Hippocampal formation (tissue), 2 donors: Measurements from ENCODE around the gene ARHGEF4.

Experiments used
- DNase-seq, 2 donors: peaks; one replicate each; lab custom pipeline; 2025; lab: John Stamatoyannopoulos, UW

Gene ARHGEF4, protein sequence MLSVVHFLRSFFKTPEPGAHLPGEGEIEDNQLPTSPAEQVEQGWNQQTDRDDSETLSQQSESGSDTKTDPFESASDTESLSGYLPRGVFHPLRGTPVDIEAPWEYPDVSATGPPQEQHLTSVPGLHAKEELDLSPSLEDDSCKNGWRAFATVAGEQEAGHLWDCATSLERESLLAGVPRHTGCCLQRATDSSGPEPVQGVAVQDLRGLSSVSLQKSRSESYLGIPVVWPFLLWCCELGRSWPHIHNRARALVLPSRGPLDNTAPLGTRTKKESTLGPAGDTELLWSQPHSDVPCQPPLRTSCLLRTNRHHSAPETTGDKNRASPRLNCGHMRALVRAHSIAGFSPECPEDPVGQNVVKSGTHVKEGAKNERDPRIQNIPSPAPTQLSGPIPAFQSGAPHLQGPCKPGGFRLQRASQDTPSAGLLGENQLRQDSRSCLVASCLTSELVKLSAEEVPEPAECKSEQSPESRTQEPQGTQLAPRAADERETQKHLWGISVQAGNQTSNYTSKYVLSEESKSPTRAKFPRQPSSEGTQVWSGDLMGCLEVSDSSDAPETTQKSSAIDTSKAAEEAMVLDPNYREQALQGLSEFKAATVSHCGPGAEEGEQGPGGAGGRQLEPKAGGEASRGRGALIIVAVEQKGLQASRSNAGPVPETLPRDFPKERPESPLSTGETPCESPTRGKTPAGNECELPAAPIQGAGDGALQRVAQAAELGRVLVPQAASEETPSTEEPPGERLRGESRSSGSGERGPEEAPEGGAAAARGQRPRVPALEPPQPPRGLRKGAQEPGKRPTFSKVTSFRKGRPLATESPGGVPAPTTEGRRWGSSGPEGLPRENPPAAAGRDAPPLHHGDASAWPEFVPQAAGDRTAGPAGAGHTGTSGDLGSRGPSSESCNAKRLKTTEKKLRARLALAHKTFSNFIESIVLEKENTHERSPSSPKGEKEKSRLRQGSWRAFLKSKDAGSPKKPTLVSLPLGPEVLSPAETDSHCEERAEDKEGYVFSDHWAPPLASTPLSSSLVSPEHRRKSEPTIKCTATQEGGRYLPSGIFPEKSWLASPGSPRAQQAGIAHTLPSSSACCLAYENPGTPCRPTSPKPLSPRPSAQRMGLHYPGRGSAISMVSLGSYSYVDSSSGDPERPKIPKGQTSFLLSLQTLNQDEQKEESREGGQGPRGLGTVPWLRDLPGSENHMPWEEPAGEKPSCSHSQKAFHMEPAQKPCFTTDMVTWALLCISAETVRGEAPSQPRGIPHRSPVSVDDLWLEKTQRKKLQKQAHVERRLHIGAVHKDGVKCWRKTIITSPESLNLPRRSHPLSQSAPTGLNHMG (N-terminal part only)

DNA sequence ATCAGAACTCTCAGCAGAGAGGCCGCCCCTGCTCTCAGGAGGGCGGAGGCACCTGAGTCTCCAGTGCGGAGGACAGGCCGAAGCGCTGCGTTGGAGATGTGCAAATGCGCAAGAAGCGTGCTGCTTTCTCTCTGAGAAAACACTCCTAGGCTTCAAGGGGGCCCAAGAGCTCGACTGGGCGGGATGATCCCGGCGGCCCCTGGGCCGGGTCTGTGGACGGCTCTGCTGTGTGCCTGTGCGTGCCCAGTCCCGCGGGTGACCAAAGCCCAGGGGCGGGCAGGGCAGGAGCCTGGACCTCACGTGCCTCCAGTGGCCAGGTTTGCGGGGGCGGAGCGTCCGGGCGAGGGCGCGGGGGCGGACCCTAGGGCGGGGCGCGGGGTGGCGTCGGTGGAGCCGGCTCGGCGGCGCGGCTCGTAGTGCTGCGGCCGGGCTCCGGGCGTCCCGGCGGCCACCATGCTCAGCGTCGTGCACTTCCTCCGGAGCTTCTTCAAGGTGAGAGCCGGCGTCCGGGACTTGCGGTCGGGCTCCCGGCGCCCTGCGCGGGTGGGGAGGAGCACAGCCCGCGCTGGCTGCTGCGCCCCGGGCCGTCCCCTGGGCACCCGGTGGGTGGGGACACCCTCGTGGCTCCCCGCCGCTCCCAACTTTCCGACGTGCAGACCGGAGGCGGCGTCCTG, at the start of gene ARHGEF4:
Gene ARHGEF4 (plus strand): TSS at position 414 of the 674 bp plus-strand sequence. CDS start 40 bp downstream, at position 454.
- DNase-seq: peak in 1 of 2 donors; percentile 36

DNA sequence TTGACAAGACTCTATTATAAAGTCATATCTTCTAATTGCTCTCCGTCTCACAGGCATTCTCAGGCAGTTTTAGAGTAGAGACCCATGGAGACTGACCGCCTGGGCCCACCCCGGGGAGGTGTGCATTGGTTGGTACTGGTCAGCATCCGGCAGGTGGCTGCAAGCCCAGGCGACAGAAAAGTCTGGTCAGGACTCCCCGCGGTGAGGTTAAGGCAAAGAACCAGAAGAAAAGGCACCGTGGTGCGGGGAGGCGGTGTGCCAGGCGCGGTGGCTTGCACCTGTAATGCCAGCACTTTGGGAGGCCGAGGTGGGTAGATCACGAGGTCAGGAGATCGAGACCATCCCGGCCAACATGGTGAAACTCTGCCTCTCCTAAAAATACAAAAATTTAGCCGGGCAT, 48.9 kb upstream of the ARHGEF4 start:
- DNase-seq: no peak

DNA sequence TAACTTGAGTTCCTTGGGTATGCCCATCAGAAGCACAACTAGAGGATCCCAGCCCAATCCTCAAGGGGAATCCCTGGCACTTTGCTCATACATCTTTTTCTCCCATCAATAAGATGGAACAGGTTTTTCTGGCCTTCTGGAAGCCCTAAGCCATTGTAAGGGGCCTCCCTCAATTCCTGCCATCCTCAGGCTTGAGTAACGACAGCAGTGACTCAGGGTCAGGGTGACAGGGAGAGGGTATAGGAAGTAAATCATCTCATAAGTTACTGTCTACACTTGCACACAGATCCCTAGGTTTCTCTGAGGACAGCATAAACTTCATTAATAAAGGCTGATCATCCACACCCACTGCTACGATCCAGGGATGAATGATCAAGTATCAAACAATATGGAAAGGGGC, 46.4 kb upstream of the ARHGEF4 start:
- no peak for DNase-seq

GRCh38 chr2:130790804-130791616, 45.7 kb upstream of the ARHGEF4 start:
- no peak for DNase-seq

DNA sequence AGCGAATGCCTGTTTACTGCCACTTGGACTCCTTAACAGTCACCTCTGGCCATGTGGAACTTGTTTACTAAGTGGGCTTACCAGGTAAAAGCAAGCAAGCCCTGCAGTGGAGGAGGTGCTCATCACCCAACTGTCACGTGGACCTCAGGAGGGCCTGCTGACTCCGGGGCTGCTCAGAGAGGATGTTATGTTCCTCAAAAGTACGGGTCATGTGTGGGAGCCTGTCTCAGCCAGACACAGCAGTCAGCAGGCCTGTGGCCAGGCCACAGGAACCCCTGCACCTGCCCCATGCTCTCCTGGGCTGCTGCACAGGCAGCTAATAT, 45.1 kb upstream of the ARHGEF4 start:
- peak in 1 of 2 donors; percentile 21 for DNase-seq

DNA sequence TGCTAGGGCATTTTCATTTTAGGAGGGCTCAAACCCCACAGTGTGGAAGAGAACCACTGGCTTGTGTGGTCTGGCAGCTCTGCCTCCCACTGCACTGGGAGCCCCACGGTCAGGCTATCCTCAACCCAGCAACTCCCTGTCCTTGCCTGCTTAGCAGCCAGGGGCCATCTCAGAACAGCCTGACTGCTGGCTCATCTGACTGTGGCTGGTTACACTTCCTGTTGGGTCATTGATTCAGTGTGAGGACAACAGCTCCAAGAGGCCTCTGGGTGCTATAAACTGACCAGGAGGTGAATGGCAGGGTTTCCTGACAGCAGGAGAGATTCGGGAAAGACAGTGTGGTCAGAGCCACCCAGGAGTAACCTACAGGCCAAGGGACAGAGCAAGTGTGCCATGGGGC, 41.3 kb upstream of the ARHGEF4 start:
- DNase-seq: no peak

GRCh38 chr2:130796290-130796689, 40.4 kb upstream of the ARHGEF4 start:
- no peak for DNase-seq

DNA sequence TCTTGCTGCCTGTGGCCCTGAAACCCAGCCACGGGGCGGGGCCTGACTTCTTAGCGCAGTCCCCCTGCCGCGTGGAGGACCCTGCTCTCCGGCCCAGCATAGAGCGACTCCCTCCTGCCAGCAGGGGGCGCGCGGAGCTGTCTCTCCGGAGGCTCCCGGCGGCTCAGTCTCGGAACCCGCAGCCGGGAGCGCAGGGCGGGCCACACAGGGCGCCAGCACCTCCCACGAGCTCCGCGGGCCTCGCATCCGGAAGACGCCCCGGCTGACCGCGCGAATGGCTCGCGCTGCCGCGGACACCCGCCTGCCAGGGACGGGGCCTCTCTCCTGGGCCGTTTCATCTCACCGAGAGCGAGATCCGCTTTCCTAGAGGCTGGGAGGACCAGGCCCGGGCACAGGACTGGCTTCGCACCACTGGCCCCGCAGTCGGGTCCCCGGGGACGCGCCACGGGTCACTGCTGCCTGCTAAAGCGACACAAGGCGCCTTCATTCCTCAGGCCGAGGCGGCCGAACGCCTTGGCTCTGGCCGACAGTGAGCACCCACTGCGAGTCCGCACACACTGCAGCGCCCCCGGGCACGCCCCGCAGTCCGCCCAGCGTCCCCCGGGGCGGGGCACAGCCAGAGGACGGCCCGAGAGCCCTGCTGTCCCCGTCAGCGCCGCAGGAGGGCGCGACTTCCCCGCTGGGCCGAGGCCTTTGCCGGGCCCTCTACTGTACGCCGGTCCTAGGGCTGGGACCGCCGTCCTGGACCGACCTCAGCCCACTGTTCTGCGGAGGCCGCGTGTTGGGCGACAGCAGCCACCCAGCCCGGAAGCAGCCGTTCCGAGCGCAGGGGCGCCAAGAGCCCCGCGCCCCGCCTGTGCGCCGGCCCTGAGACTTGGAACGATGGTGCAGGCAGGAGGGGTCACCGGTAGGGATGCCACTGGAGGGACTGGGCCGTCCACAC, 39.0 kb upstream of the ARHGEF4 start:
- peak; percentile 85 to 86 for DNase-seq

DNA sequence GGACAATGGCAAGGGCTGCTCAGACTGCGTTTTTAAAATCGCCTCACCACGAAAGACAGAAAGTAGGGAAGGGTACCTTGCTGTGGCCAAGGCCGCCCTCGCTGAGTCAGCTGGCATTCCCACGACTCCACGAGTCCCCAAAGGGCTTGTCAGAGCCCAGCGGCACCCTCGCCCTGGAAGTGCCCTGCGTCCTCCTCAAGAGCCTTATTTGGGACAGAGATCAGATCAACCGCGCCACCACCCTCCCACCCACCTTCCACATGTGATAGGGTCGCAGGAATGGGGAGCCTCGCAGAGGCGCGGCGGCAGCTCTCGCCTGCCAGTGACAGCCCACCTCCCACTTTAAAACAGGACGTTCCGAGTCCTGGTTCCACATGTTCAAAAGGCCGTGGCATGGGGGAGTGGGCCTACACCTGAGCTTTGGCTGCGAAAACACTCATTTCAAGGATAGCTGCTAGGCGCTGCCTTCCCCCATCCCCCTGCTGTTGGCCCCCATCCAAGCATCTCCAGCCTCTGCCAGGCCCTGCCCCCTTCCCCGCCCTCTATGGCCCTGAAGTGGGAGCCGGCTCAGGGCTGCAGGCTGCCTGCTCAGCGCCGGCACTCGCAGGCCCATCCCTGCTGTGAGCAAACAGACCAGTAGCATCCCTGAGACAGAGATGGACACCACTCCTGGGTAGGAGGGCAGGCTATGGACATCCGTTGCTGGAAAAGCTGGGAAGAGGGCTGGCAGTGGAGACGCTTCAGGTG, 38.1 kb upstream of the ARHGEF4 start:
- peak in 1 of 2 donors; percentile 47 for DNase-seq

- no peak for DNase-seq
Measured at GRCh38 chr2:130799295-130799694, 37.4 kb upstream of the ARHGEF4 start.

- no peak for DNase-seq
Measured at GRCh38 chr2:130805613-130806012, 31.1 kb upstream of the ARHGEF4 start.

- no peak for DNase-seq
Measured at GRCh38 chr2:130806370-130806769, 30.3 kb upstream of the ARHGEF4 start.

DNA sequence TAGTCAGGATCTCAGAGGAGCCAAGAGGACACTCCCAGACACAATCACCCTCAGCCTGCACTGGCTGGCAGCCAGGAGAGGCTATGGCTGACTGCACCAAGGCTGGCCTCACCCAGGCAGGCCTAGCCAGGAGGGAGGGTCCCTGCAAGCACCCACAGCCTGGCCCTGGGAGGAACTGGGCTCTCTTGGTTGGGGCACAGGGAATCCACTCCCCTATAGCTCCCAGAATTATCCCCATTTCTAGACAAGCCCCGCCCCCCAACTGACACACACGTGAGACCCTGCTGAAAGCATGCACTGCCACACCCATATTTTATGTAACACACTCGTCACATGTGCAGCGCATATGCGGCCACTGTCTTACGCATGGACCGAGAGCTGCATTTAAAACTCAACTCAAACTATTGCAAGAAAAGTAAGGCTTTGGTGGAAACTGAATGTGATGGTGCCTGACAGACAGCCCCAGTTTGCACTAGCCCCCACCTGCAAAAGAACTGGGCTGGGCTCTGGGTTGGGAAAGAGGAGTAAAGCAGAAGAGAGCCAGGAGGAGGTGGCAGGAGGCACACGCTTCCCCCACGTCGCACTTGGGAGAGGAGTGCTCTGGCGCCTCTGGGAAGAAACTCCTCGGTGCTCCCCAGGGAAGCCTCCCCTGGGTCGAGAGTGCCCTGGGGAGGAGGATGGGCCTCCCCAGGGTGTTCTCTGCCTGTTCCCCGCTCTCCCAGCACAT, 28.9 kb upstream of the ARHGEF4 start:
- DNase-seq: no peak

GRCh38 chr2:130808482-130809268, 28.0 kb upstream of the ARHGEF4 start:
- DNase-seq: no peak

DNA sequence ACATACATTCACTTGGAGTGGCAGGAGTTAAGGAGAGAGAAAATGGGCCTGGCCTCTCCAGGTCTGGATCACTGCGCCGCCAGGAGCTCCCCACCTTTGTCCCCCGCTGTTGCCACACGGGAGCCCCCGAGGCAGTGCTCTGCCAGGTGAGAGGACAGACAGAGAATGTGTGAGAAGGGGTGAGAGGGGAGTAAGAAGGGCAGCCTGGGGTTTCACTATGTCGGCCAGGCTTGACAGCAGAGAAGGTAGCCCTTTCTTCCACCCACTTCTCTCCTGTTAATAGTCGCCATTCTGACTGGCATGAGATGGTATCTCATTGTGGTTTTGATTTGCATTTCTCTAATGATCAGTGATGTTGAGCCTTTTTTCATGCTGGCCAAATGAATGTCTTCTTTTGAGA, 26.2 kb upstream of the ARHGEF4 start:
- DNase-seq: no peak

DNA sequence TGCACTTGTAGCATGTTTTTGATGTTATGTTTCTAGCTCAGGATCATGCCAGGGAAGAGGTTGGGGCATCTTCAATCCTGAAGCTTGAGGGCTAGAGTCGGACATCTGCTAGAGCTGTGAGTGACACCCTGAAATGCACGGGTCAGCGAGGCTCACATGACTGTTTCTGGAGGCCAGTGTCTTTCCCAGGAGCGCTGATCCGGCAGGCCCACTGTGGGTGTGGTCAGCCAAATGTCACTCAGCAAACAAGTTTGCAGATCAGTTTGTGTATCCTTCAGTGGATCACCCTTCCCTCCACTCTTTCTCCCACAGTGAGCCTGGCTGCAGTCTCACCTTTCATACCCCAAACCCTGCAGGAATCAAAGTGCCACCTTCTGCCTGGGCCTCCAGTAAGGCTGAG, 23.0 kb upstream of the ARHGEF4 start:
- no peak for DNase-seq

- DNase-seq: no peak
Measured at GRCh38 chr2:130814931-130815680, 21.6 kb upstream of the ARHGEF4 start.
